GM12872 (cell line): ENCODE measurements around the gene CCNL1.

ENCODE experiments used
- TF ChIP-seq, protein P1 (sequence below): IDR thresholded peaks from 3 replicates; pipeline ENCODE4 v1.5.1; 2011; ENCODE audit warnings: low read depth, mild to moderate bottlenecking, low read length, moderate library complexity; ENCODE audit not compliant: insufficient read depth

Gene CCNL1

DNA sequence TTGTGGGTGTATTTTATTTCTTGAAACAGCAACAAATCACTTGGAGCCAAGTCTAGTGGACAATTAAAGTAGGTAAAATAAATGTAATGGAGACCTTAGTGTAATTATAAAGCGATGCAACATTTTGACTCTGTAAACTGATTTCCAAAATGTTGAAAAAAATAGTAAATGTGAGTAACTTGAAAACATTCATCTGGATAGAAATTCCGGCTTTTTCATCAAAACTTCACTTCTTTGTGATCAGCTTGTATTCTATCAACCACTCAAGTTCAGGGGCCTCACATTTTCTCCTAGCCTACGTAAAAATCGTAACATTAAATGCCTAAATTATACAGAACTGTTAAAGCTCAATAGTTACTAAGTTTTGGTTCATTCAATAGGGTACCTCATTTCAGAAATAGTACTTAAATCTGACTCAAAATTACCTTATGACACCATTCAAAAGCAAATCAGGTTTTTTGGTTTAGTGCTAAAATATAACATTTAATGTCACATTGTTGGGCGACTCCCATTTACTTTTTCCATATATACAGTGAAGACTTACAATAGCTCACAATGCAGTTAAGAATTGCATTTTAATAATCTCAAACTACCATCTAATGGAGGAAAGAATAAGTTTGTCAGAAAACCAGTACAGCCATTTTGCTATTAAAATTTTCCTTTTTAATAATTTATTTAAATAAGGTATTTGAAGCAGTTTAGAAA, 12.7 kb downstream of the CCNL1 start:
- TF ChIP-seq, protein P1, sequence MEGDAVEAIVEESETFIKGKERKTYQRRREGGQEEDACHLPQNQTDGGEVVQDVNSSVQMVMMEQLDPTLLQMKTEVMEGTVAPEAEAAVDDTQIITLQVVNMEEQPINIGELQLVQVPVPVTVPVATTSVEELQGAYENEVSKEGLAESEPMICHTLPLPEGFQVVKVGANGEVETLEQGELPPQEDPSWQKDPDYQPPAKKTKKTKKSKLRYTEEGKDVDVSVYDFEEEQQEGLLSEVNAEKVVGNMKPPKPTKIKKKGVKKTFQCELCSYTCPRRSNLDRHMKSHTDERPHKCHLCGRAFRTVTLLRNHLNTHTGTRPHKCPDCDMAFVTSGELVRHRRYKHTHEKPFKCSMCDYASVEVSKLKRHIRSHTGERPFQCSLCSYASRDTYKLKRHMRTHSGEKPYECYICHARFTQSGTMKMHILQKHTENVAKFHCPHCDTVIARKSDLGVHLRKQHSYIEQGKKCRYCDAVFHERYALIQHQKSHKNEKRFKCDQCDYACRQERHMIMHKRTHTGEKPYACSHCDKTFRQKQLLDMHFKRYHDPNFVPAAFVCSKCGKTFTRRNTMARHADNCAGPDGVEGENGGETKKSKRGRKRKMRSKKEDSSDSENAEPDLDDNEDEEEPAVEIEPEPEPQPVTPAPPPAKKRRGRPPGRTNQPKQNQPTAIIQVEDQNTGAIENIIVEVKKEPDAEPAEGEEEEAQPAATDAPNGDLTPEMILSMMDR: no peak

DNA sequence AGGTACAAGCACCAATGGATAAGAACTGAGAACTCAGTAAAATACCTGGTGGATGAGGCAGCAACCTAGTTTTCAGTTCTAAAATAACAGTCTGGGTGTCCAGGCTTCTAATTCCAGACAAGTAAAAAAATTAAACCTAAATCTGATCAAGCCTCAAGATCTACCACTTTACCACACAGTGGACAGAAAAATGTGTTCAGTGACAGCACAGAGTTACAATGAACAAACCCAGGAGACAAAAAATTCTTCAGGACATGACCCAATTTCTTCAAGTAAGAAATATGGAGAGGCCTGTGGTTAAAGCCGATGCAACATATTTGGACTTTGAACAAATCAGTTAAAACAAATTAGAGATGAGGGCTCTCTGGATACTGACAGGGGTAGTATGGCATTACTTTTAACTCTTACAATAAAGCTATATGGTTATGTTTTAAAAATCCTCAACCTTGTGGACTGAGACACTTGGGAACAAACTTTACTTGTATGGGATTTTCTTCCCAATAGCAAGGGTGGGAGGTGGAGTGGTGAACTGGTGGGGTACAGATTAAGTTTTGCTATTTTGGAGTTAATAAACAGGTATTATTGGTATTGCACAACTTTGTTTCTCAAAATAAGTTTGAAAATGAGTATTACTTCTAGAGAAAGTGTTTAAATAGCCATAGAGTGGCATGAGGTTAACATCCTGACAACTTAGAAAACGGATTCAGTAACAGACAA, 14.2 kb downstream of the CCNL1 start:
- TF ChIP-seq, protein P1: no peak

DNA sequence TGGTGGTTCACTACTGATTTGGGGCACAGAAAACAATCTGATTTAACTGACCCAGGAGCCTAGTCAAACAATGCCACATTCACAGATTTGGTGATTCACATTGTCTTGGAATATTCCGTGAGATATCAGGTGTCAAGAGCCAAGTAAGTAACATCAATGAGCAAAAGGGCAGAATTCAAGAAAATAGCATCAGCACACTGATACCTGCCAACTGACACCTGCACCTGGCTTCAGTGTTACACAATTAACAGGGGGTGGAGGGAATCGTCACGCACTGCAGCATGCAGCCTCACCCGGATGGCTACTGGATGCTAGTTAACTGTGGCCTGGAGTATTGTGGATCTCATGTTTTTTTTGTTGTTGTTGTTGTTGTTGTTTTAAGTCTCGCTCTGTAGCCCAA, 17.6 kb downstream of the CCNL1 start:
- TF ChIP-seq, protein P1: no peak

DNA sequence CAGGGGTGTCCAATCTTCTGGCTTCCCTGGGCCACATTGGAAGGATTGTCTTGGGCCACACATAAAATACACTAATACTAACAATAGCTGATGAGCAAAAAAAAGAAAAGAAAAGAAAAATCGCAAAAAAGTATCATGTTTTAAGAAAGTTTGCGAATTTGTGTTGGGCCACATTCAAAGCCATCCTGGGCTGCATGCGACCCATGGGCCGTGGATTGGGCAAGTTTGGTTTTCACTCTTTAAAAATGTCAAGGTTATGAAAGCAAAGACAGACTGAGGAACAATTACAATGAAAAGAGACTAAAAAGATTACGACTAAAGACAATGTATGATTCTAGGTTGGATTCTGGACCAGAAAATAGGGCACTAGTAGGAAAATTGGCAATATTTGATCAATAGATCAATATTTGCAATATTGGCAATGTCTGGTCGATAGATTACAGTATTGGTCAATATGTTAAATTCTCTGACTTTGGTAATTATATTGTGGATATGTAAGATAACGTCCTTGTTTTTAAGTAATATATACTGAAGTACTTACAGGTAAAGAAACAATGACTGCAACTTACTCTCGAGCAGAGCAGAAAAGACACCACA, 19.9 kb downstream of the CCNL1 start:
- TF ChIP-seq, protein P1: no peak

DNA sequence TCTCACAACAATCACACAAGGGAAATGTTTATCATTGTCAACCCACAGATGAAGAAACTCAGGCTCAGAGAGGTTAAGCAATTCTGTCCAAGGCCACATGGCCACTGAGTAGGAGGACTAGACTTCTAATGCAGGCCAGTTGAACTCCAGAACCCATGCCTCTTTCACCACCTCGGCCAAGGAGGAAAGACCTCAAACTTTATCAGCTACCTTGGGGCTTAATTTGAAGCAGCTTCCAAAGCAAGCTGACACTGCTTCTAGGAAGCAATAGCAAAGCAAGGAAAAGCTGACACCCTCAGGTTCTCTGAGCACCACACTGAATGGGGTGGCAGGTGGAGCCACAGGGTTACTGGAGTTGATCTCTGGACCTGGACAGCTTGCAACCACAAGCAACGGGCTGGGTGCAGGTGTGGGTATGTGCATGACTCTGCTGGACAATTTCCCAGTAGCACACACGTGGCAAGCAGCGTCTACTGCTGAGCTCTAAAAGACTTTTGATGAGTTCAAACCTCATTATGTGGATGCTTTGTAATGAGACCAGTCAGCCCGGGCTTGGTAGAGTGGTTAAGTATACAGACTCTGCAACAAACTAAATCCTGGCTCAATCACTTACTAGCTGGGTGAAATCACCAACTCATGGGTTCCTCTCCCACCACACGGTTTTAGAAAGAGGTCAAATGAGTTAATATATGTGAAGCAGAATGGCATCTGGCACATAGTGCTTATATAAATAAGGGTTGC, 23.1 kb downstream of the CCNL1 start:
- TF ChIP-seq, protein P1: no peak

DNA sequence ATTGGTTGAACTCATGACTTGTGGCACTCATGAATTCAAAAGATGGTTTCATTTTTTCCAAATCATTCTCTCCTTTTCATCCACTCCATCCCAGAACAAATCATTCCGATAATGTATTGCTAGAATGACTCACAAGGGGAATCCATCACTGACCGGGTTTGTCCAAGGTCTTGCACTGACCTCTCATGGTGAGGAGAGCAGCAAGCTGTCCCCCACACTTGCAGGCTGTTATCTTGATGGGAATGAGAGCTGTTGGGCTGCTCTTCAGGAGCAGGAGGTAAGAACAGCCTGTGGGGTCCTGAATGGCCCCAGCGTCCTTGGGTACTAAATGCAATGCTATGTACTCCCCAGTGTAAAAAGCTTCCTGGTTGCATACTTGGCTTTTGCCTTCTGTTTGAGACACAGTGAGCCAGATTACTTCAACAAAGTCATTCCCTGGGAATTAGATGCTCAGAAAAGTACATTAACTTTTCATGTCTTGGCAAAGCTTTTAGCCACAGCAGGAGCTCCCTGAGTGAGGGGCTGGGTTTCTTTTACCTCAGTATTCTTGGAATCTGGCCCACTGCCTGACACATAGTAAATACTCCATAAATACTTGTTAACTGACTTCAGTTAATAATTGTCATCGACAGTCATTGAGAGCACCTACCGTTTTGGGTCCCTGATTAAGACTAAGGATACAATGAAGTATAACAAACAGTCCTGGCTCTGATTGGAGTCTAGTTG, 24.1 kb downstream of the CCNL1 start:
- TF ChIP-seq, protein P1: no peak

DNA sequence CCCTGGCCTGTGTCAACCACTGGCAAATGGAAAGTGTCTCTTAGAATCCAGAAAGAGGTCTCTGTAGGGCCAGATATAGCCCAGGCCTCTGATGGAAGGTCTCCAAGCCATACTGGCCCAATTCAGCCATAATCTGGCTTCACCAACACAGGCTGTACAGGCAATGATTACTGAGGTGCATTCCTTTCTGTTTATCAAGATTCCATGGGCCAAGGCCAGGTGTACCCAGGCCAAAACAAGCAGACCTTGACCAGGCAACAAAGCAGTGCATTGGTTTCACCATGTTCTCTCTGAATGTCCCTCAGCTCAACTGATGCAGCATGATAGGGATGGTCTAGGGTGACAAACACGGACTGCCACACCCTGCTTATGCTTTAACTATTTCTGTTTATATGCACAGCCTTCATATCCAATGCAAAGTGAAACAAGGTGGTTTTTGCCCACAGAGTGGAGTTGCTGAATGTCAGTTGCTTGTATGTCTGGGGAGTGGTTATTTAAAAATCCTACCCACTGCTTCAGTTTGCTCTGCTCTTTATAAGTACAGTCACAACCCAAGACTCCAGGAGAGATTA, 25.2 kb downstream of the CCNL1 start:
- TF ChIP-seq, protein P1: no peak
